Measurements from ENCODE around the gene MYO10.
"Not testable (repeated sequence)": the region's sequence is repeated elsewhere in the genome, so short reads cannot be mapped to it uniquely, and the experiment has no call there.

MYO10 gene

GRCh38 chr5:16879191-16879590 lies 56.9 kb downstream of the MYO10 start:
- DNase-seq (no peak), ATAC-seq (no peak)
- Mint-ChIP-seq H3K27ac (no peak overlapping the region), H3K4me1 (no peaks in the 10 kb centered on the region), H3K27me3 (no peaks in the 10 kb centered on the region), H3K36me3 (ENCODE audit: low read depth) (no peaks in the 10 kb centered on the region), H3K4me3 (no peak overlapping the region), H3K9me3 (no peaks in the 10 kb centered on the region)

GRCh38 chr5:16877267-16877935 lies 58.7 kb downstream of the MYO10 start:
- ATAC-seq, result no peak
- Mint-ChIP-seq H3K4me3 (no peak overlapping the region), H3K36me3 (ENCODE audit: low read depth) (no peaks in the 10 kb centered on the region)

GRCh38 chr5:16874424-16874823 lies 61.7 kb downstream of the MYO10 start:
- not testable (repeated sequence) for H3K36me3 Mint-ChIP-seq (ENCODE audit: low read depth); H3K27ac Mint-ChIP-seq; ATAC-seq; H3K4me1 Mint-ChIP-seq; H3K4me3 Mint-ChIP-seq; H3K27me3 Mint-ChIP-seq; DNase-seq
- peaks cover 17% of the 10 kb centered on the region for H3K9me3 Mint-ChIP-seq

More at GRCh38 chr5:16877267-16877935, 58.7 kb downstream of the MYO10 start:
- no peaks in the 10 kb centered on the region for H3K4me1 Mint-ChIP-seq
- no peak overlapping the region for H3K27ac Mint-ChIP-seq
- no peak for DNase-seq
- peaks cover 7% of the 10 kb centered on the region for H3K9me3 Mint-ChIP-seq
- H3K27me3 Mint-ChIP-seq, result no peaks in the 10 kb centered on the region

GRCh38 chr5:16871746-16872339 lies 64.2 kb downstream of the MYO10 start:
- Mint-ChIP-seq H3K4me3 (no peak overlapping the region), H3K27ac (no peak overlapping the region), H3K4me1 (no peaks in the 10 kb centered on the region), H3K36me3 (ENCODE audit: low read depth) (no peaks in the 10 kb centered on the region), H3K9me3 (peaks cover 17% of the 10 kb centered on the region), H3K27me3 (no peaks in the 10 kb centered on the region)
- ATAC-seq (no peak), DNase-seq (no peak)

- no peak for DNase-seq
- no peaks in the 10 kb centered on the region for H3K36me3 Mint-ChIP-seq (ENCODE audit: low read depth)
- no peaks in the 10 kb centered on the region for H3K4me1 Mint-ChIP-seq
- H3K9me3 Mint-ChIP-seq, result peaks cover 17% of the 10 kb centered on the region
- H3K27me3 Mint-ChIP-seq, result no peaks in the 10 kb centered on the region
- H3K27ac Mint-ChIP-seq, result no peak overlapping the region
- H3K4me3 Mint-ChIP-seq, result no peak overlapping the region
- ATAC-seq, result no peak
These were observed 65.2 kb downstream of the MYO10 start for GRCh38 chr5:16870878-16871277.

GRCh38 chr5:16869821-16870796 lies 66.0 kb downstream of the MYO10 start:
- Mint-ChIP-seq H3K27ac (no peak overlapping the region), H3K4me1 (no peaks in the 10 kb centered on the region), H3K36me3 (ENCODE audit: low read depth) (no peaks in the 10 kb centered on the region)

GRCh38 chr5:16867577-16867953 lies 68.5 kb downstream of the MYO10 start:
- DNase-seq, result no peak

More at GRCh38 chr5:16869821-16870796, 66.0 kb downstream of the MYO10 start:
- DNase-seq, result no peak
- ATAC-seq, result no peak
- Mint-ChIP-seq H3K9me3 (peaks cover 17% of the 10 kb centered on the region), H3K4me3 (no peak overlapping the region), H3K27me3 (no peaks in the 10 kb centered on the region)

GRCh38 chr5:16866795-16867576 lies 69.1 kb downstream of the MYO10 start:
- no peak overlapping the region for H3K4me3 Mint-ChIP-seq

More at GRCh38 chr5:16867577-16867953, 68.5 kb downstream of the MYO10 start:
- no peak overlapping the region for H3K27ac Mint-ChIP-seq
- H3K27me3 Mint-ChIP-seq, result no peaks in the 10 kb centered on the region
- H3K4me1 Mint-ChIP-seq, result no peaks in the 10 kb centered on the region
- H3K4me3 Mint-ChIP-seq, result no peak overlapping the region
- no peaks in the 10 kb centered on the region for H3K36me3 Mint-ChIP-seq (ENCODE audit: low read depth)
- peaks cover 10% of the 10 kb centered on the region for H3K9me3 Mint-ChIP-seq
- no peak for ATAC-seq

GRCh38 chr5:16866273-16866672 lies 69.8 kb downstream of the MYO10 start:
- no peak for ATAC-seq
- H3K27me3 Mint-ChIP-seq, result no peaks in the 10 kb centered on the region
- H3K9me3 Mint-ChIP-seq, result no peaks in the 10 kb centered on the region

More at GRCh38 chr5:16866795-16867576, 69.1 kb downstream of the MYO10 start:
- ATAC-seq, result no peak
- no peak for DNase-seq
- no peak overlapping the region for H3K27ac Mint-ChIP-seq
- no peaks in the 10 kb centered on the region for H3K4me1 Mint-ChIP-seq
- H3K9me3 Mint-ChIP-seq, result peaks cover 6% of the 10 kb centered on the region
- H3K36me3 Mint-ChIP-seq (ENCODE audit: low read depth), result no peaks in the 10 kb centered on the region
- H3K27me3 Mint-ChIP-seq, result no peaks in the 10 kb centered on the region

GRCh38 chr5:16865151-16865550 lies 70.9 kb downstream of the MYO10 start:
- Mint-ChIP-seq H3K4me3 (no peak overlapping the region), H3K9me3 (peaks cover under 1% of the 10 kb centered on the region), H3K4me1 (no peaks in the 10 kb centered on the region), H3K27ac (no peak overlapping the region), H3K36me3 (ENCODE audit: low read depth) (no peaks in the 10 kb centered on the region), H3K27me3 (no peaks in the 10 kb centered on the region)
- DNase-seq (no peak), ATAC-seq (no peak)

More at GRCh38 chr5:16866273-16866672, 69.8 kb downstream of the MYO10 start:
- H3K4me3 Mint-ChIP-seq, result no peak overlapping the region
- no peaks in the 10 kb centered on the region for H3K4me1 Mint-ChIP-seq
- no peaks in the 10 kb centered on the region for H3K36me3 Mint-ChIP-seq (ENCODE audit: low read depth)
- DNase-seq, result no peak
- H3K27ac Mint-ChIP-seq, result no peak overlapping the region

- ATAC-seq (no peak), DNase-seq (no peak)
- H3K36me3 Mint-ChIP-seq (ENCODE audit: low read depth), result no peaks in the 10 kb centered on the region
- H3K27ac Mint-ChIP-seq, result no peak overlapping the region
- no peaks in the 10 kb centered on the region for H3K4me1 Mint-ChIP-seq
- H3K4me3 Mint-ChIP-seq, result no peak overlapping the region
- no peaks in the 10 kb centered on the region for H3K27me3 Mint-ChIP-seq
- H3K9me3 Mint-ChIP-seq, result peaks cover 4% of the 10 kb centered on the region
These were observed 71.4 kb downstream of the MYO10 start for GRCh38 chr5:16864631-16865131.

GRCh38 chr5:16863469-16863946 lies 72.6 kb downstream of the MYO10 start:
- Mint-ChIP-seq H3K36me3 (ENCODE audit: low read depth) (no peaks in the 10 kb centered on the region), H3K4me3 (no peak overlapping the region), H3K9me3 (peaks cover 4% of the 10 kb centered on the region), H3K4me1 (no peaks in the 10 kb centered on the region), H3K27ac (no peak overlapping the region), H3K27me3 (no peaks in the 10 kb centered on the region)
- ATAC-seq, result no peak
- DNase-seq, result no peak

GRCh38 chr5:16862777-16863176 lies 73.3 kb downstream of the MYO10 start:
- no peak for ATAC-seq
- no peaks in the 10 kb centered on the region for H3K36me3 Mint-ChIP-seq (ENCODE audit: low read depth)
- no peaks in the 10 kb centered on the region for H3K27me3 Mint-ChIP-seq
- H3K4me1 Mint-ChIP-seq, result no peaks in the 10 kb centered on the region
- DNase-seq, result no peak
- H3K9me3 Mint-ChIP-seq, result peaks cover 4% of the 10 kb centered on the region
- no peak overlapping the region for H3K4me3 Mint-ChIP-seq
- H3K27ac Mint-ChIP-seq, result no peak overlapping the region

GRCh38 chr5:16859346-16859745 lies 76.7 kb downstream of the MYO10 start:
- Mint-ChIP-seq H3K36me3 (ENCODE audit: low read depth) (no peaks in the 10 kb centered on the region), H3K4me3 (no peak overlapping the region), H3K9me3 (peaks cover 4% of the 10 kb centered on the region), H3K4me1 (no peaks in the 10 kb centered on the region), H3K27me3 (no peaks in the 10 kb centered on the region), H3K27ac (no peak overlapping the region)
- ATAC-seq (no peak), DNase-seq (no peak)

Measured in activated naive CD8-positive, alpha-beta T cell treated with anti-CD3 and anti-CD28 coated beads, Interleukin-2, amount 50 U/mL, for 24 hours (primary cell).